ENCODE results near the gene C11orf97. TPM values are rescaled to one million over a fixed set of nuclear protein-coding genes. Genes with fewer than 3 reads are reported as not detected.
"Not testable (repeated sequence)": the region's sequence is repeated elsewhere in the genome, so short reads cannot be mapped to it uniquely, and the experiment has no call there.

C11orf97 gene
- total RNA-seq, 8 experiments from 2014 or later, result 1.00 TPM; not detected in 7

GRCh38 chr11:94506513-94506912 is 5.7 kb upstream of the C11orf97 start:
- in situ Hi-C loops (cut with MboI; ENCODE audit: low pct_unique_long_range_greater_than_20kb in 2 of 9, low sequenced_read_pairs in 9 of 9, unreplicated experiment in 9 of 9), result loop anchor here in 2 of 9 experiments (10.0 to 25.0 kb wide), 4 partner anchors 182 to 619 kb away; no protein-coding TSS in a partner anchor
- WGBS, 10 experiments, result 71 to 90% (median 75%) methylated on average over 2 to 5 of the region's 5 CpGs; no CpG with 5 or more reads in 1 of the 10 experiments
- not testable (repeated sequence) for H3K4me3 ChIP-seq; ATAC-seq (replicated peaks in 6 of 8); H3K4me1 ChIP-seq (replicated peaks in 1 of 2); H3K27ac ChIP-seq

GRCh38 chr11:94507485-94507884 is 4.8 kb upstream of the C11orf97 start:
- WGBS, 10 experiments, result 14 to 100% (median 63%) methylated on average over 1 to 4 of the region's 4 CpGs; no CpG with 5 or more reads in 1 of the 10 experiments
- peak in 2 of 8 experiments; percentile 10 to 27 for ATAC-seq (replicated peaks in 6 of 8)
- H3K4me3 ChIP-seq, result no peak overlapping the region
- in situ Hi-C loops (cut with MboI; ENCODE audit: low pct_unique_long_range_greater_than_20kb in 2 of 9, low sequenced_read_pairs in 9 of 9, unreplicated experiment in 9 of 9), result loop anchor here in 2 of 9 experiments (10.0 to 25.0 kb wide), 4 partner anchors 183 to 620 kb away; no protein-coding TSS in a partner anchor
- H3K4me1 ChIP-seq (replicated peaks in 1 of 2), result no peaks in the 10 kb centered on the region
- H3K27ac ChIP-seq, result no peak overlapping the region

DNA sequence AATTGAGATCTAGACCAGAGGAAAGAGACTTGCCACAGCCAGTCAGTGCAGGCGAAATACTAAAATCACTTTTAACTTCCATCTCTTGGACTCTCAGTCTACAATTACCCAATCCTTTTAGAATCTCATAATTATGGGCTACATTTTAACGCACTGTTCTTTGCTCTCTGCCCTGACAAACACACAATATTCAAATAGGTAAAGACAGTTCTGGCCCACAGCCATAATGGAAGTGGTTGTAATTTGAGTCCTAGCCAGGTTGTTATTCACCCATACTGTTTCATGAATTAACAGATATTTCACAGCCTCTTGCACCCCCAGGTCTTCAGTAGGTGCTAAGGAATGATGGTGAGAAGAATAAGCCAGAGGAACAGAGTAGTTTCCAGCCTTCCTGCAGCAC is 830 bp downstream of the C11orf97 start:
- Histone ChIP-seq H3K27ac (no peak overlapping the region), H3K4me3 (no peak overlapping the region), H3K4me1 (replicated peaks in 1 of 2) (peaks cover 0 to 2% of the 10 kb centered on the region in 2 donors)
- WGBS, 10 experiments, result 20 to 100% (median 77%) methylated on average over 1 to 2 of the region's 2 CpGs; no CpG with 5 or more reads in 4 of the 10 experiments
- in situ Hi-C loops (cut with MboI; ENCODE audit: low pct_unique_long_range_greater_than_20kb in 2 of 9, low sequenced_read_pairs in 9 of 9, unreplicated experiment in 9 of 9), result loop anchor here in 1 of 9 experiments (25.0 kb wide), 1 partner anchor 626 kb away; no protein-coding TSS in a partner anchor
- peak in 1 of 8 experiments; percentile 20 for ATAC-seq (replicated peaks in 6 of 8)

- no peak for ATAC-seq (replicated peaks in 6 of 8)
- no peak overlapping the region for H3K4me3 ChIP-seq
- in situ Hi-C loops (cut with MboI; ENCODE audit: low pct_unique_long_range_greater_than_20kb in 2 of 9, low sequenced_read_pairs in 9 of 9, unreplicated experiment in 9 of 9), result loop anchor here in 1 of 9 experiments (25.0 kb wide), 1 partner anchor 628 kb away; no protein-coding TSS in a partner anchor
- peaks cover 0 to 2% of the 10 kb centered on the region in 2 donors for H3K4me1 ChIP-seq (replicated peaks in 1 of 2)
- no peak overlapping the region for H3K27ac ChIP-seq
- 47 to 100% (median 76%) methylated on average over 1 to 2 of the region's 2 CpGs; no CpG with 5 or more reads in 1 of the 10 experiments for WGBS, 10 experiments
Measured at GRCh38 chr11:94515398-94515797, 3.1 kb downstream of the C11orf97 start.

DNA sequence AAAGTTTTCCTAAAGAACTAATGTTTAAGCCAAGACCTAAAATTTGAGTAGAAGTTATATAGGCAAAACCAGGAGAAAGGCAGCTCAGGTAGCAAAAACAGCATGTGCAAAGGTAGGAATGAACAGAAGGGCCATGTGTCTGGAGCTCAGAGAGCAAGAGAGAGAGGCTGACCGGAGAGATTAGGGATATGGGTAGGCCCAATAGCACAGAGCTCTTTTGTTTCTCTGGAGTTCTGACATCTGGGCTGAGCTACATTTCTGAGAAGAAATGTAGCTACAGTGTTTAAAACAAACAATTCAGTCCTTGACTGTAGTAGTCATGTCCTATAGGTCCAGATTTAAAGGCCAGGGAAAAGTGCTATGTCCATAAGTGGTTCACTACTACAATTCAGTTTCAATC is 4.5 kb downstream of the C11orf97 start:
- Histone ChIP-seq H3K4me3 (no peak overlapping the region), H3K27ac (no peak overlapping the region), H3K4me1 (replicated peaks in 1 of 2) (peaks cover 0 to 2% of the 10 kb centered on the region in 2 donors)
- WGBS, 10 experiments, result 0 to 100% (median 30%) methylated on average over 1 of the region's 1 CpG; no CpG with 5 or more reads in 3 of the 10 experiments
- in situ Hi-C loops (cut with MboI; ENCODE audit: low pct_unique_long_range_greater_than_20kb in 2 of 9, low sequenced_read_pairs in 9 of 9, unreplicated experiment in 9 of 9), result loop anchor here in 1 of 9 experiments (25.0 kb wide), 1 partner anchor 629 kb away; no protein-coding TSS in a partner anchor
- no peak for ATAC-seq (replicated peaks in 6 of 8)

DNA sequence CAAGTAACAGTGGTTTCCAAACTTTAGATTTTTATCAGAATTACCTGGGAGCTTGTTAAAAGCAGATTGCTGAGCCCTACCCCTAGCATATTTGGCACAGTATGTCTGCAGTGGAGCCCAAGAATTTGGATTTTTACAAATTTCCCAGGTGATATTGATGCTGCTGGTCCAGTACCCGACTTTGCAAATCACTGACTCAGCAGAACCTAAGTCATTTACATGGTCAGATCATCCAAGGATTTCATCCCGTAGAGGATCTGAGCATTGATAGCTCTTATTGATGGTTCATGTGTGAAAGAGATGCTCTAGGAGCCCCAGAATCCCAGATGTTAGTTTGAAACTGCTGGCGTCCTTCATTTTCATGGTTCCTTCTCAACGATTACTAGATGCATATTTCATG is 6.0 kb downstream of the C11orf97 start:
- 8 to 81% (median 60%) methylated on average over 1 to 4 of the region's 4 CpGs for WGBS, 10 experiments
- in situ Hi-C loops (cut with MboI; ENCODE audit: low pct_unique_long_range_greater_than_20kb in 2 of 9, low sequenced_read_pairs in 9 of 9, unreplicated experiment in 9 of 9), result loop anchor here in 1 of 9 experiments (25.0 kb wide), 1 partner anchor 631 kb away; no protein-coding TSS in a partner anchor

DNA sequence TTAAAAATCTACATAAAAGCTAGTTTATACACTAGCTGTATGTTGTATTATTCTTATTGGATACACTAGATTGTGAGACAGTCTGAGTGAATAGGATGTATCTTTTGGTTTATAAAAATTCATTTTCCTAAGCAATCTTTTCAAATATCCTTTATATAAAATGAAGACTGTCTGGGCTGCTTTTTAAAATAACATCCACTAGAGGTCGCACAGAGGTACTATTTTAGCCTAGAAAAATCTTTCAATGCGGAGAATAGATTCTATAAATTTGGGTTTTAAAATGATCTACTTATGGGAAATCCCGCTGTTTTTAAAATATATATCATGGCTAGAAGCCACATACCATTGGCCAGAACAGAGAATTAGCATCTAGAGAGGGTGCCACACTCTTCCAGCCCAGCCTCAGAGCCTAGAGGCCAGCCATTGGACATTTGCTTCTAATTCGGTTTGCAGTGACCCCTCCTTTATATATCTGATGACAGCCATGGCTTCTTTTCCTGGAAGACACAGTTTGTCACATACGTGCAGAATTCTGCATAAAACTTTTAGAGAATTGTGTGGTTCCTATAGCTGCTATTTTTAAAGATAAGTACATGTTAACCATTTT is 7.3 kb downstream of the C11orf97 start:
- no peak overlapping the region for H3K4me3 ChIP-seq
- in situ Hi-C loops (cut with MboI; ENCODE audit: low pct_unique_long_range_greater_than_20kb in 2 of 9, low sequenced_read_pairs in 9 of 9, unreplicated experiment in 9 of 9), result loop anchor here in 1 of 9 experiments (5.0 to 25.0 kb wide), 2 partner anchors 78 to 632 kb away; no protein-coding TSS in a partner anchor
- ATAC-seq (replicated peaks in 6 of 8), result peak in 4 of 8 experiments; percentile 29 to 61 (median 58)
- 0 to 30% (median 10%) methylated on average over 2 to 5 of the region's 5 CpGs; no CpG with 5 or more reads in 1 of the 10 experiments for WGBS, 10 experiments
- no peak overlapping the region for H3K27ac ChIP-seq
- H3K4me1 ChIP-seq (replicated peaks in 1 of 2), result no peaks in the 10 kb centered on the region

More for the DNA sequence above, 6.0 kb downstream of the C11orf97 start:
- Histone ChIP-seq H3K4me3 (no peak overlapping the region), H3K27ac (no peak overlapping the region), H3K4me1 (replicated peaks in 1 of 2) (no peaks in the 10 kb centered on the region)
- ATAC-seq (replicated peaks in 6 of 8), result no peak

DNA sequence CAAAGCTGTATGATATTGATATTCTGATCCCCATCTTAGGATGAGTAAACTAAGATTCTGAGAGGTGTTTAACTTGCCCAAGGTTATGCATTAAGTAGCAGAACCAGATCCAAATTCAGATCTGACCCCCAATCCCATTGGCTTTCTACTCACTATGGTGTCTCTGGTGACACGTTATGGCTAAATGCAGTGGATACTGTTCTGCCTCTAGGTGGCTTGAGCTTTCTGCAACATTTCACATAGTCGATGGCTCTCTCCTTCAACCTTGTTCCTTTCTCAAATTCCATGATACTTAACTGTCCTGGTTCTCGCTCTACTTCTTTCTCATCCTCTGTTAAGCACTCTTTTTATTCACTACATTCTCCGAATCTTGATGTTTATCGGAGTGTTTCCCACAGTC is 9.4 kb downstream of the C11orf97 start:
- ATAC-seq (replicated peaks in 6 of 8), result peak in 3 of 8 experiments; percentile 48 to 69 (median 56)
- H3K27ac ChIP-seq, result no peak overlapping the region
- 0 to 90% (median 56%) methylated on average over 1 to 5 of the region's 5 CpGs for WGBS, 10 experiments
- no peak overlapping the region for H3K4me3 ChIP-seq
- H3K4me1 ChIP-seq (replicated peaks in 1 of 2), result no peaks in the 10 kb centered on the region
- in situ Hi-C loops (cut with MboI; ENCODE audit: low pct_unique_long_range_greater_than_20kb in 2 of 9, low sequenced_read_pairs in 9 of 9, unreplicated experiment in 9 of 9), result loop anchor here in 1 of 9 experiments (5.0 to 25.0 kb wide), 2 partner anchors 76 to 634 kb away; no protein-coding TSS in a partner anchor

- Histone ChIP-seq H3K4me3 (no peak overlapping the region), H3K27ac (no peak overlapping the region), H3K4me1 (replicated peaks in 1 of 2) (no peaks in the 10 kb centered on the region)
- no peak for ATAC-seq (replicated peaks in 6 of 8)
- WGBS, 10 experiments, result 20 to 82% (median 75%) methylated on average over 1 of the region's 1 CpG; no CpG with 5 or more reads in 1 of the 10 experiments
- in situ Hi-C loops (cut with MboI; ENCODE audit: low pct_unique_long_range_greater_than_20kb in 2 of 9, low sequenced_read_pairs in 9 of 9, unreplicated experiment in 9 of 9), result loop anchor here in 1 of 9 experiments (5.0 to 25.0 kb wide), 2 partner anchors 73 to 637 kb away; no protein-coding TSS in a partner anchor
Measured at GRCh38 chr11:94524341-94524740, 12.1 kb downstream of the C11orf97 start.

DNA sequence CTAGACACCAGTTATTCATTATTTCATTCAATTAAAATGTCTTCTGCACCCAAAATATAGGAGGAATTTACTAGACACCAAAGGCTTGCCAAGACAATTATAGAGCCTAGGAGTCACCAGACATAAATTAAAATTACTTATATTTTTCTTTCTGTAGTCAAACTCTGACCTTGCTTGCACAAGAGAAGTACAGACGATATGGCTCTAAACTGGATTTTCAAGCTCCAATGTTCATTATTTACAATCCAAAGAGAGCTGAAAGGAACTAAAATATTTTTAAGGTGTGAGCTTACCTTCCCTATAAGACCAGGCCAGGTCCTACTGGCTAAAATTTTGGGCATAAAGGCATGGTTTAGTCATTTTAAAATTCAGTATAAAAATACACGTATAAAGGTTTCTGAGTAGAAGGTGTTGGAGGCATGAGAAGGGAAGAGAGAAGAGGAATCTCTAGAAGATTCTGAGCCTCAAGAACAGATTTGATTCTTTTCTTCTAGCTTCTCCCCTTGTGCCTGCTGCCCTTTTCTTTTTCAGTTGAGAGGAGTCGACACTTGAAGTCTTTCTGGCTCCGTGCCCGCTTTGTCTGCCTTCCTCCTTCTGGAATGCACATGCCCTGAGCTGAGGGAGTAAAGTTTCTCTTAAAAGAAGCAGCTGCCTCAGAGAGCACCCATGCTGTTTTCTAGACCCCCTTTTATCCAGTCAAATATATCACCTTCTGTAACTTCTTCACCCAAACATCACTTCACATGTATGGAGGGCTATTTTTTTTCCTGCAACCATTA is 13.5 kb downstream of the C11orf97 start:
- H3K27ac ChIP-seq, result no peak overlapping the region
- 18 to 100% (median 43%) methylated on average over 2 to 5 of the region's 5 CpGs; no CpG with 5 or more reads in 1 of the 10 experiments for WGBS, 10 experiments
- no peaks in the 10 kb centered on the region for H3K4me1 ChIP-seq (replicated peaks in 1 of 2)
- in situ Hi-C loops (cut with MboI; ENCODE audit: low pct_unique_long_range_greater_than_20kb in 2 of 9, low sequenced_read_pairs in 9 of 9, unreplicated experiment in 9 of 9), result no loop called here
- peak in 3 of 8 experiments; percentile 33 to 56 (median 49) for ATAC-seq (replicated peaks in 6 of 8)
- H3K4me3 ChIP-seq, result no peak overlapping the region

GRCh38 chr11:94526645-94527438 is 14.6 kb downstream of the C11orf97 start:
- H3K4me1 ChIP-seq (replicated peaks in 1 of 2), result no peaks in the 10 kb centered on the region
- in situ Hi-C loops (cut with MboI; ENCODE audit: low pct_unique_long_range_greater_than_20kb in 2 of 9, low sequenced_read_pairs in 9 of 9, unreplicated experiment in 9 of 9), result no loop called here
- H3K4me3 ChIP-seq, result no peak overlapping the region
- ATAC-seq (replicated peaks in 6 of 8), result no peak
- no peak overlapping the region for H3K27ac ChIP-seq
- 5 to 100% (median 70%) methylated on average over 1 to 4 of the region's 4 CpGs for whole genome bisulfite sequencing, 10 experiments

DNA sequence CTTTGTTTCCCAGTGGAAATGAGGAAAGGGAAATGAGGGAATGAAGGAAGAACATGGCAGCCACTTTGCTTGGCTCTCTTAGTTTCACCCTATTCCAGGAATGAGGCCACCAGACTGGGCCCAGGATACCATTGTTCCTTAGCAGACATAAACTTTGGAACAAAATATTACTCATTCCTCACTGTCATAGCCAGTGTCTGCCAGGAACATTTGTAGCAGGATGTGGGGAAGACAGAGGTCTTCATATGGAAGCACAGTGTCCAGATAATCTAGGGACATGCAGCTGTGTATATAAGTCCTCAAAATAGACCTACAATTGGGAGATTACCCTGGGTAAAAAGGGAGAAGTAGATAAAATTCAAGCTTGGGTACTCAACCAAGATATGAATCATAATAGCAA is 16.3 kb downstream of the C11orf97 start:
- Histone ChIP-seq H3K4me1 (replicated peaks in 1 of 2) (no peaks in the 10 kb centered on the region), H3K4me3 (no peak overlapping the region), H3K27ac (no peak overlapping the region)
- in situ Hi-C loops (cut with MboI; ENCODE audit: low pct_unique_long_range_greater_than_20kb in 2 of 9, low sequenced_read_pairs in 9 of 9, unreplicated experiment in 9 of 9), result no loop called here
- ATAC-seq (replicated peaks in 6 of 8), result no peak

Measured in motor neuron (in vitro differentiated cells).